Thyroid gland (tissue), 4 donors: ENCODE results near the gene PRR20G. TPM values are rescaled to one million over a fixed set of nuclear protein-coding genes. Genes with fewer than 3 reads are reported as not detected.

Experiments
- DNase-seq, 2 donors: peaks; one replicate each; pipeline ENCODE4 v3.0.0-alpha.2; 2019
- H3K27ac ChIP-seq, 3 donors: fragments of 200-600 bp; sonication (generic); 1 replicate in 2 of 3; 2 replicates in 1 of 3; pipeline ENCODE4 v1.5.1; 2016 to 2019; ENCODE audit warnings: mild to moderate bottlenecking in 1 of 3, moderate library complexity in 1 of 3
- H3K27me3 ChIP-seq: fragments of 200-600 bp; sonication (generic); one replicate; pipeline ENCODE4 v1.5.1; 2019
- H3K36me3 ChIP-seq, 2 donors: fragments of 200-600 bp; sonication (generic); one replicate each; pipeline ENCODE4 v1.5.1; 2016 to 2019
- H3K4me1 ChIP-seq, 2 donors: fragments of 200-600 bp; sonication (generic); one replicate each; pipeline ENCODE4 v1.5.1; 2017 to 2019
- H3K4me3 ChIP-seq, 3 donors: fragments of 200-600 bp; sonication (generic); replicated peaks in 1 of 3; 1 replicate in 2 of 3; 2 replicates in 1 of 3; pipeline ENCODE4 v1.5.1; 2016; ENCODE audit warnings: mild to moderate bottlenecking in 1 of 3
- H3K9me3 ChIP-seq: fragments of 200-600 bp; sonication (generic); one replicate; pipeline ENCODE4 v1.5.1; 2017
- POLR2A ChIP-seq, 2 donors: fragments of 450-650 bp; IDR thresholded peaks; one replicate each; pipeline ENCODE4 v1.6.1; 2017; ENCODE audit warnings: antibody characterized with exemption in 2 of 2, mild to moderate bottlenecking in 2 of 2, moderate library complexity in 1 of 2
- WGBS, 2 donors: methylation state at CpG; one replicate each; pipeline ENCODE4 v1.1.5; 2017; 5-methylcytosine and 5-hydroxymethylcytosine counted together
- intact Hi-C: fragments of 100-400 bp; cut with DNase I; formaldehyde crosslinking; loops from one replicate; pipeline ENCODE4 v1.15.1; 2023
- total RNA-seq, 4 donors: library from RNA; depleted of rRNA; stranded (reverse); fragments of >200 nt; gene quantifications; one replicate each; pipeline ENCODE4 v1.2.3, GENCODE V29; 2016
- TF ChIP-seq, protein P1 (sequence below), 6 experiments: fragments of 200-600 bp in 3 of 6; fragments of 450-650 bp in 3 of 6; sonication (generic) in 3 of 6; IDR thresholded peaks; one replicate each; pipeline ENCODE4 v1.5.1; 2016 to 2019; ENCODE audit warnings: antibody characterized with exemption in 6 of 6, mild to moderate bottlenecking in 2 of 6, inconsistent platforms in 1 of 6, moderate library complexity in 1 of 6

The PRR20G gene
- total RNA-seq, 4 donors from 2014 or later = not detected

DNA sequence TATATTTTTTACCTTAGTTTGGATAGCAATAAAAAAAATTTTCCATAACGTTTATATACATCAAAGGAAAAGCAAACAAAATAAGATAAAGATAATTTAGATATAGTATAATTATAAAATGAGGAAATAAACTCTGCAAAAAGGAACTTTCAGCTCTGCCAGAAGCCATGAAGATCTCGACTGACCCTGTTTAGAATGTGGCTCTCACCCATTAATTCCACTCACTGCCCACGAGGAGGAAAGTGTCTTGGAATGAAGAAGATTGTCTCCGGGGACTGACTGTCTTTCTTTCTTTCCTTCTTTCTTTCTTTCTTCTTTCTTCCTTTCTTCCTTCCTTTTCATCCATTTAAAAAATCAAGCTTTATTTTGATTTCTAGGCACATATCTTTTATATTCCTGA, 20.1 kb upstream of the PRR20G start:
- intact Hi-C loops = no loop called here
- Histone ChIP-seq H3K4me1 (no peaks in the 10 kb centered on the region), H3K4me3 (no peak overlapping the region), H3K36me3 (no peaks in the 10 kb centered on the region), H3K27ac (no peak overlapping the region), H3K9me3 (no peaks in the 10 kb centered on the region), H3K27me3 (no peaks in the 10 kb centered on the region)
- no peak for DNase-seq
- TF ChIP-seq, protein P1, sequence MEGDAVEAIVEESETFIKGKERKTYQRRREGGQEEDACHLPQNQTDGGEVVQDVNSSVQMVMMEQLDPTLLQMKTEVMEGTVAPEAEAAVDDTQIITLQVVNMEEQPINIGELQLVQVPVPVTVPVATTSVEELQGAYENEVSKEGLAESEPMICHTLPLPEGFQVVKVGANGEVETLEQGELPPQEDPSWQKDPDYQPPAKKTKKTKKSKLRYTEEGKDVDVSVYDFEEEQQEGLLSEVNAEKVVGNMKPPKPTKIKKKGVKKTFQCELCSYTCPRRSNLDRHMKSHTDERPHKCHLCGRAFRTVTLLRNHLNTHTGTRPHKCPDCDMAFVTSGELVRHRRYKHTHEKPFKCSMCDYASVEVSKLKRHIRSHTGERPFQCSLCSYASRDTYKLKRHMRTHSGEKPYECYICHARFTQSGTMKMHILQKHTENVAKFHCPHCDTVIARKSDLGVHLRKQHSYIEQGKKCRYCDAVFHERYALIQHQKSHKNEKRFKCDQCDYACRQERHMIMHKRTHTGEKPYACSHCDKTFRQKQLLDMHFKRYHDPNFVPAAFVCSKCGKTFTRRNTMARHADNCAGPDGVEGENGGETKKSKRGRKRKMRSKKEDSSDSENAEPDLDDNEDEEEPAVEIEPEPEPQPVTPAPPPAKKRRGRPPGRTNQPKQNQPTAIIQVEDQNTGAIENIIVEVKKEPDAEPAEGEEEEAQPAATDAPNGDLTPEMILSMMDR (IDR thresholded peaks at IDR 0.05) = no peak
- TF ChIP-seq POLR2A (IDR thresholded peaks at IDR 0.05) = no peak
- 62 to 63% methylated on average over 4 of the region's 4 CpGs for WGBS, 2 donors

DNA sequence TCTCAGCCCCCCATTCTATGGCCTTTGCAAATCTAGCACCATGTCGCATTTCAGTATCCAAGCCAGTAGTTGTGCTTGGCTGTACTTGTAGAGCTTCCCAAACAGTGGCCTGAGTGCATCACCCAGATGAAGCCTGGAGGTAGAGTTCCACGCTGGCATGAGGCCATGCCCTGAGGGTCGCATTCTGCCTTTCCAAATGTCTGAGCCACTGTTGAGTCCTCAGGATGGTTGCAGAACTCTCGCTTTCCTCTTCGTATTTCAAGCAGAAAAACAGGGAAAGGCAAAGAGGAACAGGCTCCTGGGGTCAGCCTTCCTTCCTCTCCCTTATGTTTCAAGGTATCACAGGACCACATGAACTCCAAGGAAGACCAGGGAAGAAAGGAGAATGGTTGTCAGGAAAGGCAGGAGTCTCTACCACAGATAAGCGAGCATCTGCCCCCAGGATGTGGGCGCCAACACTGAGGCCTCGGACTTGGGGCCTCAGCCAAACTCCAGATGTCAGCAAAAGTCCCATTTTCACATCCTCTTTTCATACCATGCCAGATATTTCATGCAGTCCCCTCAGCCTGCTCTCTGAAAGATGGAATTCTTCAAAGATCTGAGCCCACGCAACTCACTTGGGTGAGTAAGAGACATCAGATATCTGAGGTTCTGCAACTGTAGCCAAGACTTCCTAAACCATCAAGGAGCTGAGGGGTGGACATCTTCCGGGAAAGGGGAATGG, 19.4 kb upstream of the PRR20G start:
- DNase-seq = no peak
- no peak overlapping the region for H3K4me3 ChIP-seq
- TF ChIP-seq POLR2A (IDR thresholded peaks at IDR 0.05) = no peak
- TF ChIP-seq, protein P1 (IDR thresholded peaks at IDR 0.05) = no peak
- no peaks in the 10 kb centered on the region for H3K36me3 ChIP-seq
- intact Hi-C loops = no loop called here
- 73 to 77% methylated on average over 10 of the region's 10 CpGs for WGBS, 2 donors
- no peak overlapping the region for H3K27ac ChIP-seq
- H3K9me3 ChIP-seq = no peaks in the 10 kb centered on the region
- H3K4me1 ChIP-seq = no peaks in the 10 kb centered on the region
- H3K27me3 ChIP-seq = no peaks in the 10 kb centered on the region

DNA sequence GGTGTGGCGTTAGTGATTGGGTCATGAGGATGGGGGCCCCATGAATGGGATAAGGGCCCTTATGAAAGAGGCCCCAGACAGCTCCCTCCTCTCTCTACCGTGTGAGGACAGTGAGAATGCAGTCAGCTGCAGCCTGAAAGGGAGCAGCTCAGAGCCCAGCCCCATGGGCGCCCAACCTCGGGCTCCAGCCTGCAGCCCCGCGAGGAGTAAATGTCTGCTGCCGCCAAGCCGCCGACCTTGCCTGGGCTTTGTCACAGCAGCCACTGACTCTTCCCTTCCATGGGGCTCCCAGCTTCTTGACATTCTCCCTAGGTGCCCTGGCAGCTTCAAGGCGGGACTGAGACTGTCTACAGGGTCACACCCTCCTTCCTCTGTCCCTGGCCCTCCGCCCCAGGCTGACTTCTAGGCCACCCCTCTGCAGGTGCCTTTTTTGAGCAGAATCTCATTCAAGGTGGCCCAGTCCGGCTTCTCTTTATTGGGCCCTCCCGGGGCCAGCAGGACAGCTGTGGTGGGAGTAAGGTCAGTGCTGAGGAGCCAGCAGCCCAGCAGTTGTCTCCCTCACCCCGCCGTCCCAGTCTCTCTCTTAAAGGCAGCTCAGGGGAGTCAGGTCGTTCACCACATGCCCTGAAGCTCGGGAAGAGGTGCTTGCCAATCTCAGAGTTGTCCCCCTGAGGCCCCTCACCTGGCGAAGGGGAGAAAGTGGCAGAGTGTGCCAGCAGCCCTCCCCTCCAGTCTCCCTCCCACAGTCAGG, 18.7 kb upstream of the PRR20G start:
- no peak for TF ChIP-seq POLR2A (IDR thresholded peaks at IDR 0.05)
- TF ChIP-seq, protein P1 (IDR thresholded peaks at IDR 0.05) = no peak
- DNase-seq = no peak
- no peaks in the 10 kb centered on the region for H3K9me3 ChIP-seq
- H3K27ac ChIP-seq = no peak overlapping the region
- intact Hi-C loops = no loop called here
- 73 to 82% methylated on average over 18 of the region's 18 CpGs for WGBS, 2 donors
- no peaks in the 10 kb centered on the region for H3K27me3 ChIP-seq
- no peaks in the 10 kb centered on the region for H3K4me1 ChIP-seq
- no peak overlapping the region for H3K4me3 ChIP-seq
- H3K36me3 ChIP-seq = no peaks in the 10 kb centered on the region

DNA sequence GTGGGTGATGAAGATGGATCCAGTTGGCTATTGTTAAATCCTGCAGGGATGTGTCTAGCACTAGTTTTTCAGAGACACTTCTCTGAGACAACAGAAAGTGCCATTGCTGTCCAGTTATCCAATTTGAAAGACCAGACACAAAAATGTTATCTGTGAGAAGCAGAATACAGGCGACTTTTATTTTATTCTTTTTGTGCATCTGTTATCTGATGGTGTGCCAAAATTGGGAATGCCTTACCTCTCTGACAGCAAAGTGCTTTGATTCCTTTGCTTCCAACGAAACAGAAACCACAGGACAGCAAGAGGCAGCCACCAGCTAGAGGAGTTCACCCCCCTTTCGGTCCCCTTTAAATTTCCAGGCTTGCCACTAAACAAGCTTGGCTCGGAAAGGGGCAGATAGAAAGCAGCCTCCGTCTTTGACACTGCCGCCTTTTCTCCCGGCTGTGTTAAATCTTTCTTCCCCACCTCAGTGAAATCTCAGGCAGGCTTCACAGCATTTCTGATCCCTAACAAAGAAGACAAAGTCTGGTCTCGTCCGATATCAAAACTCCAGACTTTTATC, 17.7 kb upstream of the PRR20G start:
- H3K36me3 ChIP-seq = no peaks in the 10 kb centered on the region
- no peaks in the 10 kb centered on the region for H3K9me3 ChIP-seq
- no peaks in the 10 kb centered on the region for H3K4me1 ChIP-seq
- intact Hi-C loops = no loop called here
- no peak for DNase-seq
- H3K4me3 ChIP-seq = no peak overlapping the region
- H3K27me3 ChIP-seq = no peaks in the 10 kb centered on the region
- TF ChIP-seq POLR2A (IDR thresholded peaks at IDR 0.05) = no peak
- TF ChIP-seq, protein P1 (IDR thresholded peaks at IDR 0.05) = no peak
- 43 to 56% methylated on average over 9 of the region's 9 CpGs for WGBS, 2 donors
- H3K27ac ChIP-seq = no peak overlapping the region
